NT2/D1 (cell line): ENCODE measurements around the gene CKS1B.

Experiments
- DNase-seq: peaks from one replicate; pipeline ENCODE4 v3.0.0-alpha.2; 2011; ENCODE audit warnings: low read depth, low spot score
- H3K27me3 ChIP-seq: 2 replicates; pipeline ENCODE4 v1.6.0; 2011; ENCODE audit warnings: mild to moderate bottlenecking; ENCODE audit not compliant: insufficient read length, insufficient read depth
- H3K36me3 ChIP-seq: 2 replicates; pipeline ENCODE4 v1.6.1; 2011; ENCODE audit warnings: mild to moderate bottlenecking, low read length, mixed read lengths; ENCODE audit not compliant: insufficient read depth, insufficient read length
- H3K4me1 ChIP-seq: 2 replicates; pipeline ENCODE4 v1.5.1; 2011; ENCODE audit not compliant: insufficient read depth, insufficient read length
- H3K4me3 ChIP-seq: 2 replicates; pipeline ENCODE4 v1.5.1; 2011; ENCODE audit warnings: low read depth; ENCODE audit not compliant: insufficient read length
- H3K9ac ChIP-seq: 2 replicates; pipeline ENCODE4 v1.6.0; 2011; ENCODE audit warnings: low read depth; ENCODE audit not compliant: insufficient read length
- H3K9me3 ChIP-seq: 2 replicates; pipeline ENCODE4 v1.5.1; 2011; ENCODE audit warnings: mild to moderate bottlenecking, low read length; ENCODE audit not compliant: insufficient read depth
- SUZ12 ChIP-seq: IDR thresholded peaks from 2 replicates; pipeline ENCODE4 v1.6.1; 2011; ENCODE audit not compliant: insufficient read length, insufficient read depth; ENCODE audit errors: extremely low read depth
- YY1 ChIP-seq: IDR thresholded peaks from 2 replicates; pipeline ENCODE4 v1.6.1; 2011; ENCODE audit not compliant: insufficient read length, insufficient read depth
- ZNF274 ChIP-seq: IDR thresholded peaks from 2 replicates; pipeline ENCODE4 v1.6.1; 2011; ENCODE audit warnings: mild to moderate bottlenecking, low read depth, low read length

The CKS1B gene

GRCh38 chr1:155023627-155024026 is 49.1 kb downstream of the CKS1B start:
- no peak overlapping the region for H3K9ac ChIP-seq
- H3K9me3 ChIP-seq, result peaks cover 31% of the 10 kb centered on the region; the same call in 1 of the 2 replicates
- H3K36me3 ChIP-seq, result no peaks in the 10 kb centered on the region
- no peak overlapping the region for H3K4me3 ChIP-seq
- H3K27me3 ChIP-seq, result no peaks in the 10 kb centered on the region
- TF ChIP-seq ZNF274 (no peak), SUZ12 (no peak), YY1 (no peak)
- DNase-seq, result no peak
- H3K4me1 ChIP-seq, result peaks cover 10% of the 10 kb centered on the region

DNA sequence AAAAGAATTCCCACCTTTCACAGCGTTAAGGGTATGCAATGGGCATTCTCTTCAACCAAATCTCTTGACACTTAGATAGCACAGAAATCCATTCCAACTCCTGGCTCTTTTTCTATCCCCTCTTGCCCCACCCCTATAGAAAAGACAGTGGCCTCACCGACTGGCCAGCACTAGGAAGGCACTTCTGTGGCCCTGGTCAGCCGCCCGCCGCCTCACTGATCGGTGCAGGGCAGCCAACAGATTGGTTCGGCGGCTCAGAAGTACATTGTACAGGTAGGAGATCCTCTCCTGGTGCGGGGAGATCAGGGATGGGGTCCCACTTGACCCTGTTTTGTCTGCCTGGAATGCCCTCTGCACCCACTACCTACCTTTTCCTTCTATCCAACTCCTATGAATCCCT is 49.8 kb downstream of the CKS1B start:
- Histone ChIP-seq H3K9ac (no peak overlapping the region), H3K9me3 (peaks cover 24% of the 10 kb centered on the region; the same call in 1 of the 2 replicates), H3K4me1 (peaks cover 10% of the 10 kb centered on the region), H3K36me3 (no peaks in the 10 kb centered on the region), H3K27me3 (no peaks in the 10 kb centered on the region), H3K4me3 (no peak overlapping the region)
- DNase-seq, result no peak
- TF ChIP-seq ZNF274 (no peak), YY1 (no peak), SUZ12 (no peak)

DNA sequence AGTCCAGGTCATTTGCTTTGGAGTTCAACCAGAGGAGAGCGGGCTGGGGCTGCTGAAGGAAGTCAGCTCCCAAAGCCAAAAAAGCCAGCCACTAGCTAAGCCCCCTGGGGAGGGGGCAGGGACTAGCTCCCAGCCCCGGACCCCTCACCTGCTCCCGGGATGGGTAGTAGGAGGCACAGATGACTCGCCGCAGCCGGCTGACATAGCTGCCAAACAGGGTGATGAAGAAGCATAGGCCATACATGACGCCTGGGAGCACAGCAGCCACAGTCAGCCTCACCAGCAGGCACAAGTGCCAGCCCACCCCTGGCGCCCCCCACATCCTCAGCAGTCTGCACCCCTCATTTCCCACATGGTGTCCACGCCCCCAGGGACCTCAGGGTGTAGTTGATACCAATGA is 51.7 kb downstream of the CKS1B start:
- Histone ChIP-seq H3K27me3 (no peaks in the 10 kb centered on the region), H3K4me3 (no peak overlapping the region), H3K9ac (no peak overlapping the region), H3K4me1 (peaks cover 10% of the 10 kb centered on the region), H3K9me3 (peaks cover 15% of the 10 kb centered on the region; the same call in 1 of the 2 replicates), H3K36me3 (no peaks in the 10 kb centered on the region)
- DNase-seq, result no peak
- TF ChIP-seq YY1, result no peak
- no peak for TF ChIP-seq SUZ12
- no peak for TF ChIP-seq ZNF274

DNA sequence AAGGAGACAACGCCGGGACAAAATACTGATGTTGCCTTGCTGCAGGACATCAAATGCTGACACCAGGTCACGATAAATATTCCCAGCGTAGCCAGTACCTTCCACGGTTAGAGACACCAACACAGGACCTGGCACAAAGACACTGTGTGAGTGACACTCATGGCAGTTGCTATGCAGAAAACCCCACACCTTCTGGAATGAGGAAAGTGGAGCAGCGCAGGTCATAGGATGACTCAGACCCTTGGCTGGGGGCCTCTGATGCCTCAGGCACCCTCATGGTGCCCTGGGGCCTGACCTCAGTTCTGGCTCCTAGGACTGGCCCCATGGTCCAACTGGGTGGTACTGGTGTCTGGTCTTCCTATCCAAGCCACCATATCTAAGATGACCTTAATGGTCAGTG is 52.1 kb downstream of the CKS1B start:
- no peak overlapping the region for H3K4me3 ChIP-seq

More for the DNA sequence above, 52.1 kb downstream of the CKS1B start:
- Histone ChIP-seq H3K9me3 (peaks cover 12% of the 10 kb centered on the region; the same call in 1 of the 2 replicates), H3K36me3 (no peaks in the 10 kb centered on the region), H3K9ac (no peak overlapping the region), H3K27me3 (no peaks in the 10 kb centered on the region), H3K4me1 (peaks cover 9% of the 10 kb centered on the region)
- TF ChIP-seq SUZ12 (no peak), YY1 (no peak), ZNF274 (no peak)
- no peak for DNase-seq
